AG09319 (cell line): ENCODE data around the gene ALKBH3.

Experiments
- DNase-seq: peaks from one replicate; pipeline ENCODE4 v3.0.0-alpha.2; 2010; ENCODE audit warnings: low read depth; ENCODE audit errors: extremely low read depth
- TF ChIP-seq, protein P1 (sequence below): IDR thresholded peaks from 2 replicates; pipeline ENCODE4 v1.5.1; 2011; ENCODE audit warnings: low read depth, mild to moderate bottlenecking, inconsistent platforms, low read length, moderate library complexity

Gene ALKBH3

DNA sequence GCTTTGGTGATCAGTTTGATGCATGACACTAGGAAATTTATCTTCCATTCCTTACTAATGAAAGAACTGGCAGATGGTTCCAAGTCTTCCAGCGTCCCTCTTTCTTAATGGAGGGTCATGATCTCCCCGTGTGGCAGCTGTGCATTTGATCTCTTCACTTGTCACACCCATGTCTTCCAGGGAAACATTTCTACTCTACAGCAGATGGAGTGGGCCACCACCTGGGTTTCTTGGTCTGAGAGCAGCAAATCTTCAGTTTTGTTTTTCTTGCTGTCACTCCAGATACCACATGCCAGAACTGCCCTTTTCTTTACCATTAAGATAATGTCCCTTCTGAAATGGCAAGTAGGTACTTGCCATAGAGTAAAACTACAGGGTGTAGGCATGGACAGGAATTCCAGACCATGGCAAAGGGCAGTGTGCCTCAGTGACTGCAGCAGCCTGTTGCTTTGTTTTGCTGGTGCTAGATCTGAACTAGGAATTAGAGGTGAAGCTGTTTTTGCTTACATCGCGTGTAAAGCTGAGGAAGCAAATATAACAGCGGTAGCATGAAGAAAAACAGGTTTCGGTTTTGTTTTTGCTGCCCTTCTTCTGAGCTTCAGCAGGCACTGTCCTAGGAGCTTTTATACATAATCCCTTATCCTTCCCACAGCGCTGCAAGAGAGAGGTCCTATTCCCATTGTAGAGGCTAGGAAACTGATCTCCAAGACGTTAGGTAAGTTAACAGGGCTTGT is 41.1 kb downstream of the ALKBH3 start:
- TF ChIP-seq, protein P1, sequence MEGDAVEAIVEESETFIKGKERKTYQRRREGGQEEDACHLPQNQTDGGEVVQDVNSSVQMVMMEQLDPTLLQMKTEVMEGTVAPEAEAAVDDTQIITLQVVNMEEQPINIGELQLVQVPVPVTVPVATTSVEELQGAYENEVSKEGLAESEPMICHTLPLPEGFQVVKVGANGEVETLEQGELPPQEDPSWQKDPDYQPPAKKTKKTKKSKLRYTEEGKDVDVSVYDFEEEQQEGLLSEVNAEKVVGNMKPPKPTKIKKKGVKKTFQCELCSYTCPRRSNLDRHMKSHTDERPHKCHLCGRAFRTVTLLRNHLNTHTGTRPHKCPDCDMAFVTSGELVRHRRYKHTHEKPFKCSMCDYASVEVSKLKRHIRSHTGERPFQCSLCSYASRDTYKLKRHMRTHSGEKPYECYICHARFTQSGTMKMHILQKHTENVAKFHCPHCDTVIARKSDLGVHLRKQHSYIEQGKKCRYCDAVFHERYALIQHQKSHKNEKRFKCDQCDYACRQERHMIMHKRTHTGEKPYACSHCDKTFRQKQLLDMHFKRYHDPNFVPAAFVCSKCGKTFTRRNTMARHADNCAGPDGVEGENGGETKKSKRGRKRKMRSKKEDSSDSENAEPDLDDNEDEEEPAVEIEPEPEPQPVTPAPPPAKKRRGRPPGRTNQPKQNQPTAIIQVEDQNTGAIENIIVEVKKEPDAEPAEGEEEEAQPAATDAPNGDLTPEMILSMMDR, result no peak
- DNase-seq, result no peak

DNA sequence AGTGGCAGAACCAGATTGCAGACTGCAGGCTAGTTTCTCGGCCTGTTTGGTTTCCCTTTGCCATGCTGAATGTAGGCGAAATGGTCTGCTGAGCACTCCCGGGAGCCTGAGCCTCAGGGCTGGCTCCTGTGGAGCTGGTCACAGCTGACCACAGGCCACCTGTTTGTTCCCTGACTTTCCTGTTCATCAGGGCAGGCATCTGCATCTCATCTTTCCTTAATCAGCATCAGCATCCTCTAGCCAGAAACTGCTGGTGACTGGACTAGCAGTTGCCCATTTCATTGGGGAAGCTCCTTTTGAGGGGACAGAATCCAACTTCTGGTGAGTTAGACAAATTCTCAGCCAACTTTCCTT is 41.6 kb downstream of the ALKBH3 start:
- no peak for DNase-seq
- TF ChIP-seq, protein P1, result no peak

DNA sequence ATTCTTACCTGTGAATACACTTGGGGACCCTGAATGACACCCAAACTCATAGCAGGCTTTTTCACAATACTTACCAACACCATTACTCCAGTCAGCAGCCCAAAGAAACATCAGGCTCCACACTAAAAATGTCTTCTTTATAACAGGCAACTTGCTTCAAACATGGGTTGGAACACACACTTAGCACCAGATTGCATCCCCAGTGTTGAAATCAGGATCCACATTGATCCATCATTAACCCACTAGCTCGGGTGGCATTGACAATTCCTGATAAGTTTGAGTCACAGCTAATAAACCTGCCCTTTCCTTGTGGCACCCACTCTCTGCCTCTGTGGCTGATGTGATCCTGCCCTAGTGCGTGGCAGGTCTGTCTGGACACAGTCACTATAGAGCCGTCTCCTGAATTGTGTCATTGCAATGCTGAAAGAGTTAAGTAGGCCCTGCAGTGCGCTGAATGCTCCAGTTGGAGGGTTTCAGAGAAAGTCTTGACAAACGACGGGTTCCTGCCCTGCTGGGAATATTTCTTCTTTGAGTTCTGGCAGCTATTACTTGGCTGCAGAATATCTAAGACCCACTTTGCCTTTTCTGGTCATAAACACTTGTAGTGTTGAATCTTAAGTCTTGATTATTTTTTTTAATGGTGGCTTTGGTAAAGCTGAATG is 42.2 kb downstream of the ALKBH3 start:
- no peak for DNase-seq
- TF ChIP-seq, protein P1, result no peak

DNA sequence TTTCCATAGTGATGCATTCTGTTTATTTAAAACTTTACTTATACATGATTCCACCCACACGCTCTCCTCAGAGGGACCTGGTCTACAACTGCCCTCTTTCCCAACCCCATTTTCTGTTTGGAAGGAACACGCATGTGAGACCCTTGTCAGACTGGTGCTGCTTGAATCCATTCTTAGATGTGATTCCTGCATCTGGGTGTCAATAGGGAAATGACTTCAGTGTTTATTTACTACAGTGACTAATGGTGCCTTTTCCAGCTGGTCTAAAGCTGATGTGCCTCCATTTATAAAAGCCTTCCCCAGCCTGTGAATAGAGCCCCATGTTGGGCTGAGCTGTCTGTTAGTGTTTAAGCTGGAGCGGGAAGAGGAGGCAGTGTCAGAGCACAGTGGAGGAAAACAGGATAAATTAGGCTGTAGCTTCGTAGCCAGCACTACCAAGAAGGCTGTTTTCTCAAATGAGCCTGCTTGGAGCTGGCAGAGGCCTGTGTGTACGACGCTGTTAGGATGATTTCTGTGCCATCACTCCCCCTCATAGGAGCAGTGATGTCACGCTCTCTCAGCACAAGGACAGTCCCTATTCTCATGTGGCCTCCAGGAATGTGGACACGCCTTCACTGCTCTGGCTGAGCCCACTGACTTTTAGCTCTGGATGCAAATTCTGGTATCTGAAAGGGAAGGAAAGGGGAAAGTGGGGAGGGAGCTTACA is 42.9 kb downstream of the ALKBH3 start:
- no peak for DNase-seq
- TF ChIP-seq, protein P1, result no peak

DNA sequence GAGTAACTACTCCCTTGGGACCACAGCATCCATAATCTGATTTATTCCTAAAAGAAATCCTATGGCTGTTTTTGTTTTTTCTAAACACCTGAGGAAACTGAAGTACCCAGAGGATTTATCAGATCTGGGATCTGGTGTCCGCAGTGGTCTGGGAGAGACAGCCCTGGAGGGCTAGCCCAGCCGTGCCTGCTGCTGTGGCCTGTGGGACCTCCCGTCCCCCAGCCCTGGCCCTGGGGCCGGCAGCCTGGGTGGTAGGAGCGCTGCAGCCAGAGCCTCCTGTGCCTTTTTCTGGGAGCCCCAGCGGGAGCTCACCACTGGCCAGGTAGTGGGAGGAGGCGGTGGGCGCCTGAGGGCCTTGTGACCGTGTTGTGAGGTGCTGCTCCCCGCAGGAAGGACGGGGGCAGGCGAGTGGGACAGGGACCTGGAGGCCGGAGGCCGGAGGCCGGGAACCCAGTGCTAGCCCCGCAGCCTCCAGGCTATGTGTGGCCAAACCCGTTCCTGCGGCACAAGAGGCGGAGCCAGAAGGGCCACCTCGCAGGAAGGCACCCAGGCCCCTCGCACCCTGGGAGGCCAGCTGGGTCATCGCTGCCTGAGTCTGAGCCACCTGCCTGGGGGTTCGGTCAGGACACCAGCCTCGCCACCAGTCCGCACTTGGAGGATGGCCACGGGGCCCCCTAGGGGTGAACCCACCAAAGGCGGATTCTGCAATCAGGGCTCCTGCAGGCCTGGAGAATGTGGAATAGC is 43.7 kb downstream of the ALKBH3 start:
- no peak for DNase-seq
- TF ChIP-seq, protein P1, result no peak; the same call in 1 of the 2 replicates

DNA sequence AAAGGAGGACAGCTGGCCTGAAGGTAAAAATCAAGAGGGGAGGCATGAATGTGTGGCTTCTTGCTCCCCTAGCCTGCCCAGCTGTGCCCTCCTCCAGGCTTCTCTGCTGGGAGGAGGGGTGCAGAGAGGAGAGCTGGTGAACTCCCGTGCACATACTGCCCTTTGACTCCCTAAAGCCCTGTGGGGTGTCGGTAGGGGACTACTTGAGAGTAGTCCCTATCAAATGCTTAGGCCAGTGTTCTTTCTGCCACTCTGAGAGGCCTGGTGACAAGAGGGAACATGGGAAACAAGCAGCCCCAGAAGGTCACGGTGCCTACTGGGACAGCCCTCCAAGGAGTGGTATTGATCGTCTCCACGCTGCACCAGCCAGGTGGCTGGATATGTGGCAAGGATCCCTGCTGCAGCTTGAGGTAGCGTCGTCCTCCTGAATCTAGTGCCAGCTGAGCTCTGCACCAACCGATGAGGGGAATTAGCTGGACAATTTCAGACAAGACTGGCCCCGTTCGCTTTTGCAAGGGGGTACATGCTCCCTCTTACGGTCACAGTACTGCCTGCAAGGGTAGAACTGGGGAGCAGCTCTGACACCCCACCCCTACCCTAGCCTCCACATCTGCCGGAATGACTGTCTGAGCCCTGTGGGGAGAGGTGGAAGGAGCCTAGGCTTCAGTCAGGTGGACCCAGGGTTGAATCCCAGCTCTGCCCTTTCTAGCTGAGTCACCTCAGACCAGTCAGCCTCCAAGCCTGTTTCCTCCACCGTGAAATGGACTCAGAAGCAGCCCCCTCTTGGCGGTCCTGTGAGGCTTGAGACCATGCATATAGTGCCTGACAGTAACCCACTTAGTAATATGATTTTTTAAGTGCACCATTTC is 44.7 kb downstream of the ALKBH3 start:
- TF ChIP-seq, protein P1, result no peak
- no peak for DNase-seq
